Stimulated activated CD8-positive, alpha-beta memory T cell treated with anti-CD3 and anti-CD28 coated beads, Interleukin-7, amount 100 ng/mL, for 1 hour (primary cell): Measurements from ENCODE around the gene HELZ.
"Not testable (repeated sequence)": the region's sequence is repeated elsewhere in the genome, so short reads cannot be mapped to it uniquely, and the experiment has no call there.

ENCODE experiments used
- DNase-seq, 2 donors: peaks; one replicate each; pipeline ENCODE4 v3.0.0-alpha.2; 2020; ENCODE audit warnings: low read depth in 2 of 2

The HELZ gene

DNA sequence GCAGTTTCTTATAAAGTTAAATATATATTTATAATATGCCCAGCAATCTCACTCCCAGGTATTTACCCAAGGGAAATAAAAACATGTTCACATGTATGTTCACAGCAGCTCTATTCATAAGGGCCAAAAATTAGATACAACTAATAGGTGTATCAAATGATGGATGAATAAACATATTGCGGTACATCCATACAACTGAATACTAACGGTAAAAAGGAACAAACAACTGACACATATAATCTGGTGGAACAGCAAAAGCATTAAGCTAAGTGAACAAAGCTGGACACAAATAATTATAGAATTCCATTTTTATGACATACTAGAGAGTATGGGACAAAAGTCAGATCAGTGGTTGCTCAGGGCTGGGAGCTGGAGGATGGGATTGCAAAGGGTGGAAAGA lies 125.9 kb downstream of the HELZ start:
- DNase-seq: no peak

DNA sequence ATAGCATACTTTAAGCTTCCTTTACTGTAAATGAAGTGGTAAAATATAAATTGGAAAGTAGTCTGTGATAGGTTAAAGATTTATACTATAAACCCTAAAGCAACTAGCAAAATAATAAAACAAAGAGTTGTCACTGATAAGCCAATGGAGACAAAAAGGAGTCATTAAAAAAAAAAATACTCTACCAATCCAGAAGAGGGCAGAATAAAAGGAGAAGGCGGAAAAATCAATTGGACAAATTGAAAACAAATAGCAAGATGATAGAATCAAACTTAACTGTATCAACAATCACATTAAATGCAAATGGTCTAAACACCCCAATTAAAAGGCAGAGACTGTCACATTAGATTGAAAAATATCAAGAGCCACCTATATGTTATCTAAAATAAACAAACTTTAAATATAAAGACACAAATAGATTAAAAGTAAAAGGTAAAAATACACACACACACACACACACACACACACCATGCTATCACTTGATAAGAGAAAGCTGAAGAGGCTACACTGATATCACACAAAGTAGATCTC lies 128.9 kb downstream of the HELZ start:
- DNase-seq: no peak

DNA sequence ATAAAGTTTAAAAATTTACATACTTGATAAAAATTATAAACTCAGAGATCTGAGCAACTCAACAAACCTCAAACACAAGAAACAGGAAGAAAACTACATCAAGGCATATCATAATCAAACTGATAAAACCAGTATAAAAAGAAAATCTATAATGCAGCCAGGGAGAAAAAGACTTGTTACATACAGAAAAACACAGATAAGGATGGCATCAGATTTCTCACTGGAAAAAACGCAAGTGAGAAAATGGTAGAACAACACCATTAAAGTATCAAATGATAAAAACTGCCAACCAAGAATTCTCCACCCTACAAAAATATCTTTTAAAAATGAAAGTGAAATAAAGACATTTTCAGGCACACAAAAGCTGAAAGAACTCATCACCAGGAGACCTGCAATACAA lies 129.6 kb downstream of the HELZ start:
- DNase-seq: no peak

DNA sequence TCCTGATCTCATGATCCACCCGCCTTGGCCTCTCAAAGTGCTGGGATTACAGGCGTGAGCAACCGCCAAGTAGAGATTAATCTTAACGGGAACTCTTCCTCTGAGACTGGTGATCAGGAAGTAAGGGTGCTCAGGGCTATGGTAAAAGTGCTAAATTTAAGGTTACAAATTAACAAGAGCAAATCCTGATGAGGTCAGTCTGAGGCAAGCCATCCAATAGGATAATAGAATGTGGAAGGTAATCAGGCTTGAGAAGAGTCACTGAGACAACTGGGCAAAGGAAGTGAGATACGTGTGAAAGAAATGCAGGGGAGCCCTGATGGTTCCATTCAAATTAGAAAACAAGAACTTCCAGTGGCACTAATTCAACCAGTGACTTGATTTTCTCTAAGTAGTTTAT lies 131.5 kb downstream of the HELZ start:
- no peak for DNase-seq

DNA sequence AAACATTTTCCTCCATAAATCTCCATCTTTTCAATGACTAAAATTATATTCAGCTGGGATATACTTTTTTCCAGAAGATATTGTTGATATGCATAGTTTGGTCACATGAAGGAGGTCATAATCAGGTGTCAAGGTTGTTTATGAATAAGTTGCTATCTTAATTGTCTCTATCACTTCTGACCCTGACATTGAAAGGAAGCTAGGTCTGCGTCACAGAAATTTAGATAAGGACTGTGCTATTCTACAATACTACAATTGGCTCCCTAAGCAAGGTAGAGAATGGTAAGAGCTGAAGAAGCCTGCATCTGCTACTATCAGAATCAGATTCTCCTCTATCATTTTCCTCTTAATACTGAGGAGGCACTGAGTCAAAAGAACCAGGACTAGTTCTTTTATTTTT lies 133.2 kb downstream of the HELZ start:
- no peak for DNase-seq

DNA sequence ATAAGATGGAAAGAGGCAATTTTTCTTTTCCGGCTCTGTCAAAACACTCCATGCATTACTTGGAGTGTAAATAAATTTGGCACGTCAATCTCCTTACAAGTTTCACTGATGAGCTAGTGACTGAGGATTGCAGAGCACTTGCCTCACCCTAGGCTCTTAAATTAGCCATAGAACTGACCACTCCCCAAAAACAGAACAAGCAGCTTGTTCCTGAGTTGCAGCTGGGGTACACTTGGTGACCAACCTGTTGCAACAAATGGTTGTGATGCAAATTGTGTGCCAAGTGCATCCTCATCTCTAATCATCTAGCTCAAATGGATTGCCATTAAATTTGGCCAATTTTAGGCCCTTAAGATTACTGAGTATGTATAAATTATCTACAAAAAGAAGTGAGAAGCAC lies 133.7 kb downstream of the HELZ start:
- DNase-seq: no peak

DNA sequence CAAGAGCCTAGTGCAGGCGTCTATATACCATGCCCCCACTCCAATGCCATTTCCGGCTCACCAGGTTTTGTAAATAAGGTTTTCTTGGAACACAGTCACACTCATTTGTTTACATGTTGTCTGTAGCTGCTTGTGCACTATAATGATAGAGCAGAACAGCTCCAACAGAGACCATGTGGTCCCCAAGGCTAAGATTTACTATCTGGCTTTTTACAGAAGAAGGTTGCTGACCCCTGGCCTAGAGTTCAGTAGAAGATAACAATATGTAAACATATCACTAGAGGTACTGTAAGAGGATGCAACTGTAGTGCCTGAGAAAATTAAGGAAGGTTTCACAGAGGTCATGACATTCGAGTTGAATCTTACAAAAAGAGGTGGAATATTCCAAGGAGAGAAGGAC lies 134.4 kb downstream of the HELZ start:
- DNase-seq: no peak

DNA sequence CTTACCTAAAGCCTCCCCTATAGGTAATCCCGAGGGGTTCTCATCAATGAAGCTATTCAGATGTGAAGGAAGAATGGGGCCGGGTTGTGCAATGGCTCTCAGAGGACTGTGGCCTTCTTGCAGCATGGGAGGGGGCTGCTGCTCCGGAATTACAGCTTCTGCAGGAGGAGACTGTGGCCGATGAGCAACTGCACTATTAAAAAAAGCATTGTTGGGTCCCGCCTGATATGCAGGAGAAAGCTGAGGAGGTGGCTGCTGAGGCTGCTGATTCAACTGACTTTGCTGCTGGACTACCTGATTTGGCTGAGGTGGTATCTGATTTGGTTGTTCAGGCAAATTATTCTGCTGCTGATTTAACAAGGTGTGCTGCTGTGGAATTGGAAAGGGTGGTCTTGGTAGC lies 135.9 kb downstream of the HELZ start:
- DNase-seq: no peak

DNA sequence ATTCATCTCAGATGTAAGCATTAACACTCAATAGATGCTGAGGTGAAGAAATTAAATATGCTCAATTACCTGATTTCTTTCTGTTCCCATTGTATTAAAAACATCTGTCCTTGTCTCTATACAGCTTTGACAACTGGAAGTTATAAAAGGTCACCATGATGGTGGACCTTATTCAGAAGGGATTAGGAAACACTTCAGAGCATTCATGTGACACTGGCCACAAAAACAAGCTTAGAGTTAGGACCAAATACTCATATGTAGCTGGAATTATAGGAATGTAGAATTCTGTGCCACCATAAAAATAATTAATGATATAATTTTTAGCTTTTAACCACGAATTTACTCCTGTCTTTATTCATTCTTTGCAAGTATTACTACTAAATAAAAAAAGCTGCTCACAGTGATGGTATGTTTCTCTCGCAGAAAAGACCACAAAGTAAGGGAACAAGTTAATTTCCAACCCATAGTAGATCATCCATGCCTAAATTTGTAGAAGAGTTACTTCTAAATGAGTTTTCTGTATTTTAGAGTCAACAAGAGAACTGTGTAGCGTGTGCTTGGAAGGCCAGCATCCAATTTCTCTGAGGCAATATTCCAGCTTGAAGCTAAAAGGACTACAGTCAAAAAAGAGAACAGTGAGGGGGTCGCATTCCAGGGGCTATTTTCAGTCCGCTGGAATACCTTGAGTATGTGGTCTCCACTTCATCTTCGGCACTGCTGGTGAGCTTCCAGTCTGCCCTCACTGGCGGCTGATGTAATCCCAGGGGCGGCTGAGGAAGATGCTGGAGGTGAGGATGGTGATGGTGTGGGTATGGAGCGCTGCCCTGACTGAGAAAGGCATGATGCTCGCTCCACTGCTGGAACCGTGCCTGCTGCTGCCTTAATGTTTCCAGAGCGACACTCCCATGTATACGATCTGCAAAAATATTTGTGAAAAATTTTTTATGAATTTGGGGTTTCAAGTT lies 136.9 kb downstream of the HELZ start:
- DNase-seq: no peak

DNA sequence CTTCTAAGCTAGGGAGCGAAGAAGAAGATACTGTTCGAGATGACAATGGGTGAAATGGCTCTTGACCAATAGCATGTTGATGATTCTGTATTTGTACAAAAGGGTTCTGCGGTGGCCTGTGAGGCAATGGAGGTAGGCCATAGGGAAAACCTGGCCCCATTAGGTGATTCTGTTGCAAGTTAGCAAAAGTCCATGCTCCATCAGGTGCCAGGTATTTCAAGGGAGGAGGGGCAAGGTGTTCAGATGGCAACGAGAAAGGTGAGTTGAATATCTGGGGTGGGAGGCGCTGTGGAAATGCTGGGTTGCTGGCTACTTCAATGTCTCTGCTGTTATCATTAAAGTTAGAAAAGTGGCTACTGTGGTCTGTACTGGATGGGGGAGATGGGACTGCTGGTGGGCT lies 137.8 kb downstream of the HELZ start:
- no peak for DNase-seq

DNA sequence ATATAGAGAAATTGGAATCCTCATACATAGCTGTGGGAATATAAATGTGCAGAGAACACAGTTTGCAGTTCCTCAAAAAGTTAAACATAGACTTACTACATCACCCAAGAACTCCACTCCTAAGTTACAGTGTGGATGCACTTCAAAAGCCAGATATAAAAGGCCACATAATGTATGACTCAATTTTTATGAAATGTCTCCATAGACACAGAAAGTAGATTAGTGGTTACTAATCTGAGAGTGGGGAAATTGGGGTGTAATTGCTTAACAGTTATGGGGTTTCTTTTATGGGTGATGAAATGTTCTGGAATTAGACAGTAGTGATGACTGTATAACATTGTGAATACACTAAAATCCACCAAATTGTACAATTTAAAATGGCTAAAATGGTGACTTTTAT lies 139.8 kb downstream of the HELZ start:
- DNase-seq: no peak

DNA sequence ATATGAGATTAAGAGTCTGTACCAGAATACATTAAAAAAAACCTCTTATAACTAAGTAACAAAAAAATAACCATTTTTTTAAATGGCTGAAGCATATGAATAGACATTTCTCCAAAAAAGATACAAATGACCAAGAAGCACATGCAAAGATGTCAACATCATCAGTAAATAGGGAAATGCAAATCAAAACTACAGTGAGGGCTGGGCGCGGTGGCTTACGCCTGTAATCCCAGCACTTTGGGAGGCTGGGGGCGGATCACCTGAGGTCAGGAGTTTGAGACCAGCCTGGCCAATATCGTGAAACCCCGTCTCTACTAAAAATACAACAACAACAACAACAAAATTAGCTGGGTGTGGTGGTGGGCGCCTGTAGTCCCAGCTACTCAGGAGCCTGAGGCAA lies 140.4 kb downstream of the HELZ start:
- DNase-seq: not testable (repeated sequence)

DNA sequence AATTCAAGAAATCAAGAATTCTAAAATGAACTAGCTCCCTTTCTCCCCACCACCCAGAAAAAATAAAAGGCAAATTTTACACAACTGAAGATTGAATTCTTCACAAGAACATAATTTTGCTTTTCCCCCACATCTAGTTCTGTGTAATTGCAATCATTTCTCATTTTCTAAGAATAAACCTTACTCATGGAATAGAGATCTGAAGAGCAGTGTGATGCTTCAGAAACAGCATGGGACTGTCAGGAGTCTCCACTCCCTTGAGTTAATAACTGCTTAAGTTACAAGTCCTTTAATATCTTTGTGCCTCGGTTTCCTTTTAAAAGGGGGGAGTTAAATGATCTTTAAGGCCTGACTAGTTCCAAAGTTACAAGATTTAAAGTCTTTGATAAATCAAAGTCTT lies 147.0 kb downstream of the HELZ start:
- DNase-seq: no peak

DNA sequence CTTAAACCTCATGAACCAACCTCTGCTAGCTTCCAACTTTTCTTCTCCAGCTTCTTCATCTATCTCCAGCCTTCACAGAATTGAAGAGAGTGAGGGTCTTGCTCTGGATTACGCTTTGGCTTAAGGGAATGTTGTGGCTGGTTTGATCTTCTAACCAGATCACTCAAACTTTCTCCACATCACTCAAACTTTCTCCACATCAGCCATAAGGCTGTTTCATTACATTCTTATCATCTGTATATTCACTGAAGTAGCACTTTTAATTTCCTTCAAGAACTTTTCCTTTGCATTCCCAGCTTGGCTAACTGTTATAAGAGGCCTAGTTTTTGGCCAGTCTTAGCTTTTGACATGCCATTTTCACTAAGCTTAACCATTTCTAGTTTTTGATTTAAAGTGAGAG lies 148.4 kb downstream of the HELZ start:
- no peak for DNase-seq

DNA sequence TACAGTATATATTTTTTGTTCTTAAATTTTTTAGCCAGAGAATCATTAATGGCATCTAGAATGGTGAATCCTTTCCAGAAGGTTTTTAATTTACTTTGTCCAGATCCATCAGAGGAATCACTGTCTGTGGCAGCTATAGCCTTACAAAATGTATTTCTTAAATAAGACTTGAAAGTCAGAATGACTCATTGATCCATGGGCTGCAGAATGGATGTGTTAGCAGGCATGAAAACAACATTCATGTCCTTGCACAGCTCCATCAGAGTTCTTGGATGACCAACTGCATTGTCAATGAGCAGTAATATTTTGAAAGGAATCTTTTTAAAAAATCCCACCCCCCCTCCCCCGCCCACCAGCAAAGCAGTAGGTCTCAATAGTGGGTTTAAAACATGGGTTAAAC lies 149.2 kb downstream of the HELZ start:
- DNase-seq: no peak

DNA sequence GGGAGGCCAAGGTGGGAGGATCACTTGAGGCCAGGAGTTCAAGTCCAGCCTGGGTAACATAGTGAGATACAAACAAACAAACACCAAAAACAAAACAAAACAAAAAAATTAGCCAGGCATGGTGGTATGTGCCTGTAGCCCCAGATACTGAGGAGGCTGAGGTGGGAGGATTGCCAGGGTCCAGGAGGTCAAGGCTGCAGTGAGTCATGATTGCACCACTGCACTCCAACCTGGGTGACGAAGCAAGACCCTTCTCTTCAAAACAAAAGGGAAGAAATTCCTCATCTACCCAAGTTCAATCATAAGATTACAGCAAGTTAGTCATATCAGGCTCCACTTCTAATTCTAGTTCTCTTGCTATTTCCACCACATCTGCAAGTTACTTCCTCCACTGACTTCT lies 149.7 kb downstream of the HELZ start:
- DNase-seq: not testable (repeated sequence)

DNA sequence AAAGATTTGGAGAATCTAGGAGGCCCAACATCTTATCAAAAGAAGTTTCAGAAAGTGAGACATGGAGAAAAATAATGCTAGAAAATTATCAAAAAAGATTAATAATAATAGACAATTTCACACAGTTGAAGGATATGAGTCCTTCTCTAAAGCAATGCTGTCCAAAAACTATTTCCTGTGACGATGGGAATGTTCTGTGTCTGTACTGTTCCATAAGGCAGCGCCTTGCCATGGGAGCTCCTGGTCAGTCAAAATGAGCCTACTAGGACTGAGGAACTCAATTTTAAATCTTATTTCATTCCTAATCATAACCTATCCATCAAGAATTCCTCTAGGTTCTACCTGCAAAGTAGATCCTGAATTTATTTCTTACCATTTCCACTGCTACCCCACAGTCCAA lies 151.6 kb downstream of the HELZ start:
- DNase-seq: no peak

DNA sequence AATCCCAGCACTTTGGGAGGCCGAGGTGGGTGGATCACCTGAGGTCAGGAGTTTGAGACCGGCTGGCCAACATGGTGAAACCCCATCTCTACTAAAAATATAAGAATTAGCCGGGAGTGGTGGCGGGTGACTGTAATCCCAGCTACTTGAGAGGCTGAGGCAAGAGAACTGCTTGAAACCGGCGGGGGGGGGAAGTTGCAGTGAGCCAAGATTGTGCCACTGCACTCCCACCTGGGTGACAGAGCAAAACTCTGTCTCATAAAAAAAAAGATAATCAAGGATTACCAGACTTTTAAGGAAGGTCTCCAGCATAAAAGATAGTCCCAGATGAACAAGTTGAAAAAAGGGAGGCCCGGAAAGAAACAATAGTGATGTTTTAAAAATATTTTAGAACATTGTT lies 152.3 kb downstream of the HELZ start:
- DNase-seq: not testable (repeated sequence)

DNA sequence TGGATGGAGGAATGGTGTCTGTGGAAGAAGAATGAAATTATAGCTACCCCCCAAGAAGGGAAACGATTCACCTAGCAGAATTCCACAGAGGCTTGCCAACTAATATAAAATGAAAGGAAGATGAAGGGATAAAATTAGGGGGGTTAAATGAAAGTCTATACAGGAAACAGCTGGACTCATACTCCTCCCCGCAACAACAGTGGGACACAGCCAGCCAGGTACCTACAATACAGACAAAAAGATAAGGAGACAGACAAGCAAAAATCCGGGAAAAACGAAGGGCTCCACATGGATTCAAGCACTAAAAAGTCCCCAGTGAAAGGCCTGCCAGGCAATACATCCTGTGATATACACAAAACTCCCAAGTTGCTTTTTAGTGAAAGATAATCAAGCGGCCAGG lies 152.7 kb downstream of the HELZ start:
- DNase-seq: no peak

DNA sequence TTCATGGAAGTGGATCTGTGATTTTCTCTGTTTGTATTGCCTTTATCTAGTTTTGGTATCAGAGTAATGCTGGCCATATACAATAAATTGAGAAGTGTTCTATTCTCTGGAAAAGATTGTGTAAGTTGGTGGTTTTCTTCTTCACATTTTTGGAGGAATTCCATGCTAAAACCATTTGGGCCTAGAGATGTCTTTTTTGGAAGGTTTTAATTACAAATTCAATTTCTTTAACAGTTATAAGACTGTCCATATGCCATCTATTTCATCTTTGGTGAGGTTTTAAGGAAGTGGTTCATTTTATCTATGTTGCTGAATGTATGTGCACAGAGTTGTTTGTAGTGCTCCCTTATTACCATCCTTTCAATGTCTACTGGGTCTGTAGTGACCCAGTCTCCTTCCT lies 154.7 kb downstream of the HELZ start:
- DNase-seq: no peak

DNA sequence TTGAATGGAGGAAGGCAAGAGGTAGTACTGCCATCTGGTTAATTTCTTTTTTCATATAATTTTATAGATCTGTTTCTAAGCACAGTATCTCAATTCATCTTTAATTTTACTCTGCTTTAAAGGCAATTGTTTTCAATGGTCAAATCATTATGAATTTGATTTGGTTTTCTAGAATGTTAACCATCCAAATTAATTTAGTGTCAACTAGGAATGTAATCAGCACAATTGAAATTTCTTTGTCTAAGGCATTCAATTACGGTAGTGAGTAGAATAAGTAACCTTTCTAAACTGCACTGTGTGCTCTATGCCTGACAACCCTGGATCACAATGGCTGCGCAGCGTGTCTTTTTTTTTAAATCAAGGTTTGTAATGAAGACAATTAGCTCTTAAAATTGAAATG lies 156.4 kb downstream of the HELZ start:
- DNase-seq: no peak

DNA sequence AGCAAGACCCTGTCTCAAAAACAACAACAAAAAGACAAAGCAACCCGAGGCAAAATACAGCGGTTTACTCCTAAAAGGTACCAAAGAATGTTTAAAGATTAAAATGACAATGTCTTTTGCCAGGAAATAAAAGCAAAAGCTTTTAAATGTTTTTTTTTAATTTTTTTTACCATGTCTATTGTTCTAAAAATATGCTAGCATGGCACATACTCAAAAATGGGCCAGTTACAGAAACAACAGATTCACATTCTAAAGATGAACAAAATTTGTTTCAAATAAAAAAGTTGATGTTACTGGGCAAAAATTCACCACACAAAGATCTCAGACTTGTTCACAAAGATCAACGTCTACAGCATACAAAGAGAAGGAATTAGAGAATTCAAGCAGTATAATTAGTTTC lies 159.6 kb downstream of the HELZ start:
- DNase-seq: no peak

DNA sequence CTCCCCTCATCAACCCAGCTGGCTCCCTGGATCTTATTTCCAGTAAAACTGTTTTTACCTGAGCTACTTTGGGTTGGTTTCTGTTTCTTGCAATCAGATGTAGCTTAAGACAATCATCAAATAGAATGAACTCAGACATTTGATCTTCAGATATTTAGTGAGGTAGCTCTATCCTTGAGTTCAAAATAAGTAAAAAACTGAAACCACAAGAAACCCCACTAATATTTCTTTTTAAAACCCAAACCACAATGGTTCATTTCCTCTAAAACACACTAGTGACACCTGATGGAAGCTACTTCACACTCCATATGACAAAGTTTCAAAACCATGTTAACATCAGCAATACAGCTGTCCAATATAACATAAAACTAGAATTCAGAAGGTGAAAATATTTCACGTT lies 162.9 kb downstream of the HELZ start:
- no peak for DNase-seq

DNA sequence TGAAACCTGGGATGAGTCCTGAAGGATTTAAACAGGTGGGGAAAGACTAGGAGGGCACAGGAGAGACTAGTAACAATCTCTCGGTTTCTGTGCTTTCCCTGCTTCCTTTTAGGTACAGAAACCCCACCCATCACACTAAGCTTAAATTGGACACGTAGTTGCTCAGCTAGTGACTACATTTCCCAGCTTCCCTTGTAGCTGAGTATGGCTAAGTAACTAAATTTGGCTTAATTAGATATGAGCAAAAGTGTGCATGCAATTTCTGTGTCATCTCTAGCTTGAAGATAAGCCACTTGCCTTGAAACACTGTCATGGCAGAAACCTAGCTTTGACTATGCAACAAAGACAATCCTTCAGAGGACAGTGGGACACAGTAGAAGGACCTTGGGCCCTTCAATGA lies 164.2 kb downstream of the HELZ start:
- no peak for DNase-seq
